Neural cell (in vitro differentiated cells): ENCODE measurements around the gene SPX. TPM values are rescaled to one million over a fixed set of nuclear protein-coding genes. Genes with fewer than 3 reads are reported as not detected.

Experiments
- H2AFZ ChIP-seq: fragments of 200-600, 300-800 bp; sonication (generic), shearing (Covaris generic); 2 replicates; pipeline ENCODE4 v1.6.0; 2014; ENCODE audit warnings: low read depth, mild to moderate bottlenecking, antibody characterized with exemption, low read length, moderate library complexity
- H3F3A ChIP-seq: fragments of 200-600 bp; shearing (Covaris generic); 2 replicates; pipeline ENCODE4 v1.6.1; 2016; ENCODE audit warnings: mild to moderate bottlenecking, moderate library complexity, mixed read lengths, antibody characterized with exemption, low read length; ENCODE audit not compliant: insufficient read depth, poor library complexity, severe bottlenecking
- H3K27ac ChIP-seq: fragments of 200-600, 300-800 bp; sonication (generic), shearing (Covaris generic); 2 replicates; pipeline ENCODE4 v1.5.1; 2014; ENCODE audit warnings: mild to moderate bottlenecking, low read length, moderate library complexity
- H3K27me3 ChIP-seq: fragments of 300-800, 200-600 bp; sonication (generic), shearing (Covaris generic); 2 replicates; pipeline ENCODE4 v1.6.0; 2014; ENCODE audit warnings: mild to moderate bottlenecking, low read depth, low read length, moderate library complexity; ENCODE audit not compliant: insufficient read depth
- H3K36me3 ChIP-seq: fragments of 300-800, 200-600 bp; sonication (generic), shearing (Covaris generic); 2 replicates; pipeline ENCODE4 v1.5.1; 2014; ENCODE audit warnings: mild to moderate bottlenecking, antibody characterized with exemption, low read length, moderate library complexity; ENCODE audit not compliant: insufficient read depth
- H3K4me2 ChIP-seq: fragments of 300-800, 200-600 bp; sonication (generic), shearing (Covaris generic); 2 replicates; pipeline ENCODE4 v1.6.0; 2014; ENCODE audit warnings: mild to moderate bottlenecking, low read length
- H3K4me3 ChIP-seq: fragments of 300-800, 200-600 bp; sonication (generic), shearing (Covaris generic); 2 replicates; pipeline ENCODE4 v1.5.1; 2014; ENCODE audit warnings: mild to moderate bottlenecking, low read length, moderate library complexity
- H3K79me2 ChIP-seq: fragments of 200-600 bp; shearing (Covaris generic); replicated peaks from 2 replicates; pipeline ENCODE4 v1.6.0; 2014; ENCODE audit warnings: mild to moderate bottlenecking, low read length, moderate library complexity; ENCODE audit not compliant: insufficient read depth
- H3K9ac ChIP-seq: fragments of 300-800, 200-600 bp; sonication (generic), shearing (Covaris generic); 2 replicates; pipeline ENCODE4 v1.6.1; 2016; ENCODE audit warnings: mild to moderate bottlenecking, low read length, mixed read lengths
- H3K9me2 ChIP-seq: fragments of 200-600 bp; shearing (Covaris generic); 2 replicates; pipeline ENCODE4 v1.6.1; 2016; ENCODE audit warnings: mild to moderate bottlenecking, low read length, mixed read lengths; ENCODE audit not compliant: insufficient read depth
- H3K9me3 ChIP-seq: fragments of 200-600, 300-800 bp; sonication (generic), shearing (Covaris generic); 2 replicates; pipeline ENCODE4 v1.6.1; 2016; ENCODE audit warnings: mild to moderate bottlenecking, mixed run types, low read length, moderate library complexity, mixed read lengths
- H4K20me1 ChIP-seq: fragments of 200-600 bp; shearing (Covaris generic); 2 replicates; pipeline ENCODE4 v1.6.1; 2016; ENCODE audit warnings: mild to moderate bottlenecking, mixed run types; ENCODE audit not compliant: insufficient read depth
- CTCF ChIP-seq: fragments of 450-650 bp; IDR thresholded peaks from 2 replicates; pipeline ENCODE4 v1.5.1; 2014; ENCODE audit warnings: antibody characterized with exemption, mild to moderate bottlenecking, moderate library complexity; ENCODE audit not compliant: poor library complexity, severe bottlenecking
- EP300 ChIP-seq: fragments of 450-650 bp; conservative IDR thresholded peaks from 2 replicates; pipeline ENCODE4 v1.6.1; 2014; ENCODE audit warnings: antibody characterized with exemption, mild to moderate bottlenecking, moderate library complexity; ENCODE audit not compliant: poor library complexity, severe bottlenecking
- EZH2 ChIP-seq: fragments of 200-600, 300-800 bp; shearing (Covaris generic), sonication (generic); IDR thresholded peaks from 2 replicates; pipeline ENCODE4 v1.6.1; 2014; ENCODE audit warnings: antibody characterized with exemption, low read length, borderline replicate concordance, mild to moderate bottlenecking; ENCODE audit not compliant: insufficient read depth, poor library complexity, severe bottlenecking
- MXI1 ChIP-seq: fragments of 450-650 bp; conservative IDR thresholded peaks from 2 replicates; pipeline ENCODE4 v1.6.1; 2014; ENCODE audit warnings: antibody characterized with exemption, mild to moderate bottlenecking; ENCODE audit not compliant: poor library complexity, severe bottlenecking
- POLR2AphosphoS5 ChIP-seq: IDR thresholded peaks from 2 replicates; pipeline ENCODE4 v1.6.1; 2012
- RAD21 ChIP-seq: fragments of 450-650 bp; conservative IDR thresholded peaks from 2 replicates; pipeline ENCODE4 v1.6.1; 2014; ENCODE audit warnings: antibody characterized with exemption, mild to moderate bottlenecking, moderate library complexity
- SMC3 ChIP-seq: fragments of 450-650 bp; conservative IDR thresholded peaks from 2 replicates; pipeline ENCODE4 v1.6.1; 2014; ENCODE audit warnings: antibody characterized with exemption, mild to moderate bottlenecking, moderate library complexity; ENCODE audit not compliant: poor library complexity
- TAF1 ChIP-seq: IDR thresholded peaks from 2 replicates; pipeline ENCODE4 v1.6.1; 2012; ENCODE audit warnings: low read depth
- polyA plus RNA-seq: library from polyadenylated mRNA; depleted of rRNA; stranded (reverse); fragments of >200 nt; gene quantifications from 2 replicates; pipeline ENCODE4 v1.2.3, GENCODE V29; 2014
- TF ChIP-seq, protein P1 (sequence below): IDR thresholded peaks from 2 replicates; pipeline ENCODE4 v1.6.1; 2012; ENCODE audit warnings: borderline replicate concordance

Gene SPX
- polyA plus RNA-seq, 1 donor from 2014 or later: not detected

- Histone ChIP-seq H3K27ac (no peak overlapping the region), H3K9me2 (no peaks in the 10 kb centered on the region), H3K4me3 (no peak overlapping the region), H3K4me2 (no peak overlapping the region), H3K79me2 (no peaks in the 10 kb centered on the region), H3K9me3 (no peaks in the 10 kb centered on the region), H4K20me1 (no peaks in the 10 kb centered on the region), H2AFZ (no peak overlapping the region), H3F3A (no peaks in the 10 kb centered on the region), H3K27me3 (no peaks in the 10 kb centered on the region), H3K36me3 (no peaks in the 10 kb centered on the region), H3K9ac (no peak overlapping the region)
- TF ChIP-seq RAD21: no peak
- no peak for TF ChIP-seq EP300
- TF ChIP-seq POLR2AphosphoS5: no peak
- TF ChIP-seq MXI1: no peak
- no peak for TF ChIP-seq EZH2
These were observed 33.9 kb downstream of the SPX start for GRCh38 chr12:21559855-21560569.

DNA sequence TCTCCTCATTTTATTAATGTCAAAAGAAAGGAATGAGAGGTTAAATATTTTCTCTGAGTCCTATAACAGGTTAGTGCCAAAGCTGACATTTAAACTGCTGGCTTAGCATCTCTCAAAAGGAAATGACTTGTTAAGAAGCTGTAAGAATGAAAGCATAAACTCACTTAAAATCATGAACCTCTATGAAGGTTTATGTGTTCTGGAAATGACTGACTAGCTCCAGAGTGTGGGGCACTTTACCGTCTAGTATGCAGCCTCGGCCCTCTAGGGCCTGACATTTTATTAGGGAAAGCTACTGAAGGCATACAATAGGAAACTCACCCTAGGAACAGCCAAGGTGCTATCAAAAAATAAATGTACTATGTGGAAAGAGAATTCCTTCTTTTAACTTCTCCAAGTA, 35.1 kb downstream of the SPX start:
- Histone ChIP-seq H3K27ac (no peak overlapping the region), H3K9me3 (no peaks in the 10 kb centered on the region), H3F3A (no peaks in the 10 kb centered on the region), H4K20me1 (no peaks in the 10 kb centered on the region), H3K9me2 (no peaks in the 10 kb centered on the region), H3K4me3 (no peak overlapping the region), H3K27me3 (no peaks in the 10 kb centered on the region), H3K4me2 (no peak overlapping the region), H2AFZ (no peak overlapping the region), H3K9ac (no peak overlapping the region), H3K36me3 (no peaks in the 10 kb centered on the region), H3K79me2 (no peaks in the 10 kb centered on the region)
- no peak for TF ChIP-seq EZH2
- no peak for TF ChIP-seq MXI1
- TF ChIP-seq SMC3: no peak
- TF ChIP-seq POLR2AphosphoS5: no peak
- TF ChIP-seq CTCF: no peak
- TF ChIP-seq TAF1: no peak
- TF ChIP-seq, protein P1, sequence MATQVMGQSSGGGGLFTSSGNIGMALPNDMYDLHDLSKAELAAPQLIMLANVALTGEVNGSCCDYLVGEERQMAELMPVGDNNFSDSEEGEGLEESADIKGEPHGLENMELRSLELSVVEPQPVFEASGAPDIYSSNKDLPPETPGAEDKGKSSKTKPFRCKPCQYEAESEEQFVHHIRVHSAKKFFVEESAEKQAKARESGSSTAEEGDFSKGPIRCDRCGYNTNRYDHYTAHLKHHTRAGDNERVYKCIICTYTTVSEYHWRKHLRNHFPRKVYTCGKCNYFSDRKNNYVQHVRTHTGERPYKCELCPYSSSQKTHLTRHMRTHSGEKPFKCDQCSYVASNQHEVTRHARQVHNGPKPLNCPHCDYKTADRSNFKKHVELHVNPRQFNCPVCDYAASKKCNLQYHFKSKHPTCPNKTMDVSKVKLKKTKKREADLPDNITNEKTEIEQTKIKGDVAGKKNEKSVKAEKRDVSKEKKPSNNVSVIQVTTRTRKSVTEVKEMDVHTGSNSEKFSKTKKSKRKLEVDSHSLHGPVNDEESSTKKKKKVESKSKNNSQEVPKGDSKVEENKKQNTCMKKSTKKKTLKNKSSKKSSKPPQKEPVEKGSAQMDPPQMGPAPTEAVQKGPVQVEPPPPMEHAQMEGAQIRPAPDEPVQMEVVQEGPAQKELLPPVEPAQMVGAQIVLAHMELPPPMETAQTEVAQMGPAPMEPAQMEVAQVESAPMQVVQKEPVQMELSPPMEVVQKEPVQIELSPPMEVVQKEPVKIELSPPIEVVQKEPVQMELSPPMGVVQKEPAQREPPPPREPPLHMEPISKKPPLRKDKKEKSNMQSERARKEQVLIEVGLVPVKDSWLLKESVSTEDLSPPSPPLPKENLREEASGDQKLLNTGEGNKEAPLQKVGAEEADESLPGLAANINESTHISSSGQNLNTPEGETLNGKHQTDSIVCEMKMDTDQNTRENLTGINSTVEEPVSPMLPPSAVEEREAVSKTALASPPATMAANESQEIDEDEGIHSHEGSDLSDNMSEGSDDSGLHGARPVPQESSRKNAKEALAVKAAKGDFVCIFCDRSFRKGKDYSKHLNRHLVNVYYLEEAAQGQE: no peak
- no peak for TF ChIP-seq RAD21
- TF ChIP-seq EP300: no peak
